ENCODE measurements around the gene MRE11.
"Not testable (repeated sequence)": the region's sequence is repeated elsewhere in the genome, so short reads cannot be mapped to it uniquely, and the experiment has no call there.

MRE11 gene

GRCh38 chr11:94418123-94418765, 75.4 kb downstream of the MRE11 start:
- DNase-seq = no peak

- peak; percentile 35 for DNase-seq
Measured at GRCh38 chr11:94417386-94417987, 76.2 kb downstream of the MRE11 start.

- DNase-seq = no peak
Measured at GRCh38 chr11:94405062-94405833, 88.4 kb downstream of the MRE11 start.

- peak; percentile 33 for DNase-seq
Measured at GRCh38 chr11:94402355-94402754, 91.3 kb downstream of the MRE11 start.

GRCh38 chr11:94401773-94402265, 91.8 kb downstream of the MRE11 start:
- DNase-seq = no peak

- DNase-seq = peak; percentile 33
Measured at GRCh38 chr11:94400839-94401772, 92.5 kb downstream of the MRE11 start, which contains the start of gene GPR83. GPR83 (minus strand) TSS chr11:94401419; CDS start chr11:94401247, 172 bp downstream.

GRCh38 chr11:94400457-94400838, 93.2 kb downstream of the MRE11 start:
- no peak for DNase-seq

- no peak for DNase-seq
Measured at GRCh38 chr11:94400050-94400449, 93.6 kb downstream of the MRE11 start.

GRCh38 chr11:94398101-94398500, 95.5 kb downstream of the MRE11 start:
- DNase-seq = no peak

GRCh38 chr11:94396282-94396681, 97.4 kb downstream of the MRE11 start:
- no peak for DNase-seq

GRCh38 chr11:94391937-94392336, 101.7 kb downstream of the MRE11 start:
- DNase-seq = not testable (repeated sequence)

GRCh38 chr11:94379613-94380012, 114.0 kb downstream of the MRE11 start:
- no peak for DNase-seq

GRCh38 chr11:94376841-94377240, 116.8 kb downstream of the MRE11 start:
- DNase-seq = no peak

- not testable (repeated sequence) for DNase-seq
Measured at GRCh38 chr11:94370576-94370975, 123.1 kb downstream of the MRE11 start.

Data from fibroblast of skin of right biceps (primary cell).